SIG-M5 (cell line): ENCODE measurements around the gene CACNA1I.
"Not testable (repeated sequence)": the region's sequence is repeated elsewhere in the genome, so short reads cannot be mapped to it uniquely, and the experiment has no call there.

ENCODE experiments used
- DNase-seq: peaks from one replicate; lab custom pipeline; 2025; lab: John Stamatoyannopoulos, UW

CACNA1I gene

GRCh38 chr22:39721206-39722031 lies 150.9 kb downstream of the CACNA1I start:
- DNase-seq = no peak

DNA sequence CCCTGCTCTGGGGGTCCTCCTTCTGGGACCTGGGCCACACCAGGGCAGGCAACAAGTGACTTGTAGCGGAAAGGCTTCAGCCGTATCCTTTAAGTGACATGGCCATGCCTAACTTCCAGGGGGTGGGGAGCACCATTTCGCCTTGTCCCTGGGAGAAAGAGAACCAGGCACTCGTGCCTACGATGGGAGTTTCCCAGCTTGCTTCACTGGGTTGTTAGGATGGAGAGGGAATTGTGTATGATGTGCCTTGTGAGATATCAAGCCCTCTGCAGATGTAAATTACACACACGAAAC lies 151.4 kb downstream of the CACNA1I start:
- no peak for DNase-seq

DNA sequence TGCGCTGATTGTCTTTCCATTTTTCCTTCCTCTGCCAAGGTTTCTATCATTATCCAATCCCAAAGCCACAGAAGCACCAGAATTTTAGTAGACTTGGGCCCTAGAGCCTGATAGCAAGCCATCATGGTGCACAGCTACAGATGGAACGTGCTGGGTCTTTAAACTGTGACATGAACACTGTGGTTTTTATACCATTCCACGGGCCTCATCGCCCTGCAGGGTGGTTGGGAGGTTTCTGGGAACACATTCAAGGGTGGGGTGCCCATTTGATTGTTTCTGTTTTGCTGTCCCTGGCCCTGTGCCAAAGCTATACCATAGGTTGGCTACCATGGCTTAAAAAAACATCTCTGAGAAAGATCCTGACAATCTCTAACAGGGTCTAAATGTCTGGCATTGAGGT lies 151.9 kb downstream of the CACNA1I start:
- DNase-seq = no peak

- DNase-seq = no peak
Observed at GRCh38 chr22:39723463-39723862, 152.9 kb downstream of the CACNA1I start.

GRCh38 chr22:39723899-39724351 lies 153.4 kb downstream of the CACNA1I start:
- DNase-seq = no peak

DNA sequence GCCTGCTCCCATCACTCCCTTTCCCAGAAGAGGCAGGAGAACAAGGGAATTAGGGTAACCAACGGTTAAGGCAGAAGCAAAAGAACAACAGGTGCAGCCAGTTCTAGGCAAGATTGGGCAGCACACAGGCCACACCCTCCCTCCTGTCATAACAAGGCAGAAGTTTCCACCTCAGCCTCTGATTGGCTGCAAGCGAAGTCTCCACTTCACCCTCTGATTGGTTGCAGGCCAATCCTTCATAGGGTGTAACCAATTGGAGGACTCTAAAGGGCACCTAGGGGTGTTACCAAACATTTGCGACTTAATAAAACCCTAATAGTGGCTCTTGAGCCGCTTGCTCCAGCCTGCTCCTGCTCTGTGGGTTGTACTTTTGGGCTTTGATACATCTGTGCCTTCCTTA lies 153.8 kb downstream of the CACNA1I start:
- no peak for DNase-seq

GRCh38 chr22:39724857-39725256 lies 154.3 kb downstream of the CACNA1I start:
- no peak for DNase-seq

DNA sequence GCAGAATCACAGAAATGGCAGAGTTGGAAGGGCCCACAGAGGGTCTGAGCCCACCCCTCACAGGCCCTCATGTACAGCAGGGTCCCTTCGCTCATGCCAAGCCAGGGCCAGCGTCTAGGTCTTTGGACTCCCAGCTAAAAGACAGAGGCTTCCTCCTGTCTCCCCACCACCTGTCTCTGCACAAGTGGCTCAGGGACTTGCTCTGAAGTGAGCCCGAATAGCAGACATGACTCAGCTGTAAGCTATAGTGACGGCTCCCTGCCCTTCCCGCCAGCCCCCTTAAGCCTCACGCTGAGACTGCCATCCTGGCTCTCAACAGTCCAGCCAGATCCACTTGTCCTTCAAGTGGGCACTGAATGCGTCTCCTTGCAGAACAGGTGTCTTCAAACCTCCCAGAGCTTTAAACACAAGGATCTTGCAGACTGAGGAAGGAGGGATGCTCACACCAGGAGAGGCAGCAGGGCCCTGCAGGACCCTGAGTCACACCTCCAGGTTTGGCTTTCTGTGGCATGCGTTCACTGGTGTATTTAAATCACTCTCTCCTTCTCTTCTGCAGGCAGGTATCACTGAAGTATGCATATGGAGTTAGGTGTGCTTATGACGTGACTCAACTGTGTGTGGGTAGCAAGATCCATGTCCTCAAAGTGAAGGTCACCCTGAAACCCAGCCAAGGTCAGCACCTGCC lies 154.9 kb downstream of the CACNA1I start:
- DNase-seq = no peak

DNA sequence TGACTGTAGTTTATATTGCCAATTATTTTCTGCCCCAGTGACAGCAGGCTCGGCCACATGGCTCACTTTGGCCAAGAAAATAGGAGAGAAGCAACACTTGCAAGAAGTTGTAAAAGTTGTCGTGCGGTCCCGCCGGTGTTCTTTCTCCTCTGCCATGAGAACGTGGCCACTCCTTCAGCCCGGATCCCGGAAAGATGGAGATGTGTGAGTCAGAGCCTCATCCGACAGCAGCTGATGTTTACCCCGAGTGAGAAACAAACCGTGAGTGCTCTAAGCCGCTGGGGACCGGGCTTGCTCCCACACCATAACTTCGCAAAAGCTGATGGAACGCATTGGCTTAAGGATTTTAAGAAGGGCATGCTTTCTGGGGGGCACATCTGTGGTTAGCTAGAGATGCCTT lies 157.0 kb downstream of the CACNA1I start:
- no peak for DNase-seq

DNA sequence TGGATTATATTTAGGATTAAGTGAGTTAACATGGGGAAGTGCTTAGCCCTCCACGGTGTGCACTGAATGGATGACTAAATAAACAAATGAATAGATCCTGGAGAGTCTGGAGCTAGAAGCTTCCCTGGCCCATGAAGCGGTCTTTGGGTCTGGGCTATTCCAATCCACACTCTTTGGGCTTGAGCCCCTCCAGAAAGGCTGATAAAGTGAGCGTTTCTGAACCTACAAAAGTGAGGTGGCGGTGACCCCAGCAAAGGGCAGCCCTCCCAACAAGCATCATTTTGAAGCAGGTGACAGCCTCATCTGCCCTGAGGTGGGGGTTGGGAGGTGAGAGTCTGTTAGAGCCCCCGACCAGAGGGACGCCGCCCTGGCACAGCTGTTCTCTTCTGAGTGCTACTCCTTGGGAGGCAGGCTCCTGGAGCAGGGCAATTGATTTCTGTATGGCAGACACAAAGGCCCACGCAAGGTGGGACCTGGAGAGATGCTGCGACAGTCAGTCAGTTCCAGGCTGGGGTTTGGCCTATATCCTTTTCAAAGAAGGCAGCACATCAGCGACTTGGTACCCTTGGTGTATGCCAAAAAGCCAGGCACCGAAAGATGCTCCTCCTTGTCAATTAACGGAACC lies 157.8 kb downstream of the CACNA1I start:
- DNase-seq = no peak

- no peak for DNase-seq
Observed at GRCh38 chr22:39729141-39729934, 158.8 kb downstream of the CACNA1I start.

DNA sequence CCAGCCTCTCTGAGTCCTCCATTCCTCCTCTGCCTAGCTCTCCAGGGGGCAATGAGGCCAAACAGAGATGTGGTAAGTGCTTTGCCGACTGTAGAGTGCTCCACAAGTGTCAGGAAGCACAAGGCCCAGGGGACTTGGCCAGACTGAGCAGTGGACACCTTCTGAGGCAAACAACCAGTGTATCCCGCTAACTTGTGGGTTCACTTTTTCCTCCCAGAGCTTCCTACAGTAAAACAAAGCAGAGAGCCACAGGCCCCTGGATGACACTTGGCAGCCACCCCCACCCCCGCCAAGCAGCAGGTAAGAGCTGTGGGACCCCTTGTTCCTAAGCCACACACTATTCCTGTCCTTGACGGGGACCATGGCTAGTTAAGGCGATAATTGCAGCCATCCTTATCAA lies 160.9 kb downstream of the CACNA1I start:
- DNase-seq = no peak

GRCh38 chr22:39731881-39732555 lies 161.5 kb downstream of the CACNA1I start:
- DNase-seq = no peak

GRCh38 chr22:39732625-39733024 lies 162.1 kb downstream of the CACNA1I start:
- no peak for DNase-seq

DNA sequence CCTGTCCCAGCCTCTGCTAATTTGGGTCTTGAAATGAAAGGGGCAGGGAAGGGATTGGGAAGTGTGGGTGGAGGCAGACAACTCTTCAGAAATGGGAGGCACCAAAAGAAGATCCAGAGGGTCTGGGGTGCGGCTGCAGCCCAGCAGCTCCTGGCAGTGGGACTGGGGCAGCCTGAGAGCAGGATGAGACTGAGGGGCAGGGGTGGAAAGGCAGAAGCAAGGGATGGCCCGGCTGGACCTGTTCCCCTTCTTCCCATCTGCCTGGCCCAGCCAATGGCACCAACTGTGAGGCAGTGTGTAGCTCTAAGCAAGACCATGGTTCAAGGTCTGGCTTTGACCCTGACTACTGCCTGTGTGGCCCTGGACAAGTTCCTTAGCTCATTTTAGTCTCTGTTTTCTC lies 162.6 kb downstream of the CACNA1I start:
- DNase-seq = no peak

- not testable (repeated sequence) for DNase-seq
Observed at GRCh38 chr22:39734046-39734445, 163.5 kb downstream of the CACNA1I start.

- DNase-seq = no peak
Observed at GRCh38 chr22:39734866-39735265, 164.3 kb downstream of the CACNA1I start.

DNA sequence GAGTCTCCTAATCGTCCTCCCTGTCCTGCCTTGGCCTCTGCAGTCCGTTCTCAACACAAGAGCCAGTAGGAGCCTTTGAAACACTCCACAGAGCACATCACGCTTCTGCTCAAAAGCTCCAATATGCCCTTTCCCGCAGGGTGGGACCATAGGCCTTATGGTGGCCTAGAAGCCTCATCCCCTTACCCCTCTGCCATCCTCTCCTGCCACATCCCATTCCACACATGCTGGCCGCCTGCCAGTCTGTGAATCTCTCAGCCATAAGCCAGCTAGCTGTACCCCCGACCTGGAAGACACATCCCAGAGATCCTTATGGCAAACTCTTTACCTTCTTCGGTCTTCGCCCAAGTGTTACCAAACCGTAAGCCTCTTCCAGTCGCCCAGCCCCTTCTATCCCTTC lies 165.2 kb downstream of the CACNA1I start:
- no peak for DNase-seq

GRCh38 chr22:39738746-39739145 lies 168.2 kb downstream of the CACNA1I start:
- DNase-seq = no peak
